Embryonic facial prominence (tissue), 1 donor: ENCODE results near the gene CCDC68.
"Not testable (repeated sequence)": the region's sequence is repeated elsewhere in the genome, so short reads cannot be mapped to it uniquely, and the experiment has no call there.

ENCODE experiments used
- DNase-seq: peaks from one replicate; pipeline ENCODE4 v3.0.0-alpha.2; 2016; ENCODE audit errors: extremely low spot score

CCDC68 gene

GRCh38 chr18:54875063-54875462 is 84.2 kb downstream of the CCDC68 start:
- no peak for DNase-seq

GRCh38 chr18:54873884-54874255 is 85.4 kb downstream of the CCDC68 start:
- DNase-seq: no peak

- DNase-seq: no peak
Observed at GRCh38 chr18:54872681-54873080, 86.6 kb downstream of the CCDC68 start.

GRCh38 chr18:54871231-54871630 is 88.0 kb downstream of the CCDC68 start:
- DNase-seq: no peak

GRCh38 chr18:54867131-54867530 is 92.1 kb downstream of the CCDC68 start:
- no peak for DNase-seq

- DNase-seq: no peak
Observed at GRCh38 chr18:54860941-54861340, 98.3 kb downstream of the CCDC68 start.

- no peak for DNase-seq
Observed at GRCh38 chr18:54859667-54860421, 99.4 kb downstream of the CCDC68 start.

DNA sequence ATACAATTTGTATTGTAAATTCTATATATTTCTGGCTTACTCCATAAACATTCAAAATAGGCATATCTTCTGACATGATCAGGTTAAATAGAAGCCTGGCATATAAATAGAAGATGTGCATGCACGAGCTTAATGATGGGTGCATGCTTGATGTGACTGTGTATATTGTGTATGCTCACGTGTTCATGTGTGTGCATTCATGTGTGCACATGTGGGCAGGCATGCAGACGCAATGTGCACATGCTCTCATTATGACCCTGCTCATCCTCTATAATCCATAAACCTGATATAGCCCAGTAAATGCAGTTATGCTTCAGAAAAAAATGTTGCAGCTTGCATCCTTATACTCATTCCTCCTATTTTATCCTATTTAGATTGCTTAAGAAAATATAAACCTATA is 101.8 kb downstream of the CCDC68 start:
- DNase-seq: no peak

DNA sequence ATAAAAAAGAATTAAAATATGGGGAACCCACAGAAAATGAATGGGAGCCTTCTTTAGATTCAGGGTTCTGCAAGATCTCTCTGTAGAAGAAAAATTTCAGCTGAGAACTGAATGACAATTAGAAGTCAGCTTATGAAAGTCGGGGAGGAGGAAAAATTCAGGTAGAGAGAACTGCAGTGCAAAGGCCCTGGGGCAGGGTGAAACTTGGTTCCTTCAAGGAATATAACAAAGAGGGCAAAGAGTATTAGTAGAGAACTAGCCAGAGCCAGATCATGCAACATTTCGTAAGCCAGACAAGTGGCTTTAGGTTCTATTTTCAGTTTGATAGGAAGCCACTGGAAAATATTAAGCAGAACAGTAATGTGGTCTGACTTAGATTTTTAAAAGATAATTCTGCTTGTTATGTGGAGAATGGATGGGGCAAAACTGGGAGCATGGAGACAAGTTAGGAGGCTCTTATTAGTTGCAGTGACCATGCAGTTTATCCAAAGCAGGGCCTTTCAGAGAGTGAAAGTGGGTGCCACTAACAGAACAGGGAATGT is 103.1 kb downstream of the CCDC68 start:
- DNase-seq: no peak

DNA sequence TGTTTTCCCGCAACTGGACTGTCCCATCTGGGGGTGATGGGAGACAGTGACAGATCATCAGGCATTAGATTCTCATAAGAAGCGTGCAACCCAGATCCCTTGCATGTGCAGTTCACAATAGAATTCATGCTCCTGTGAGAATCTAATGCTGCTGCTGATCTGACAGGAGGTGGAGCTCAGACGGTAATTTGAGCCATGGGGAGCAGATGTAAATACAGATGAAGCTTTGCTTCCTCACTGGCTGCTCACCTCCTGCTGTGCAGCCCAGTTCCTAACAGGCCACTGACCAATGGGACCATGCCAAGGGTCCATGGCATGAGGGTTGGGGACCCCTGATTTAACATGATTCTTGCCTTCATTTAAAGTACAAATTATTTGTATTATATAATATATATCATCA is 104.2 kb downstream of the CCDC68 start:
- not testable (repeated sequence) for DNase-seq

GRCh38 chr18:54852780-54853675 is 106.2 kb downstream of the CCDC68 start:
- DNase-seq: no peak
